Kidney capillary endothelial cell (primary cell): ENCODE results near the gene KIAA0930.

Experiments
- DNase-seq: peaks from one replicate; pipeline ENCODE4 v3.0.0-alpha.2; 2018; ENCODE audit warnings: low spot score

The KIAA0930 gene

GRCh38 chr22:45216133-45217003, 24.3 kb downstream of the KIAA0930 start:
- DNase-seq: no peak

- DNase-seq: no peak
Measured at GRCh38 chr22:45212992-45213751, 27.5 kb downstream of the KIAA0930 start.

- peak; percentile 84 for DNase-seq
Measured at GRCh38 chr22:45212306-45212709, 28.4 kb downstream of the KIAA0930 start.

- no peak for DNase-seq
Measured at GRCh38 chr22:45211848-45212247, 28.8 kb downstream of the KIAA0930 start.

GRCh38 chr22:45211435-45211834, 29.3 kb downstream of the KIAA0930 start:
- no peak for DNase-seq

GRCh38 chr22:45210991-45211390, 29.7 kb downstream of the KIAA0930 start:
- no peak for DNase-seq

GRCh38 chr22:45210577-45210976, 30.1 kb downstream of the KIAA0930 start:
- no peak for DNase-seq

GRCh38 chr22:45210174-45210573, 30.5 kb downstream of the KIAA0930 start:
- no peak for DNase-seq

- peak; percentile 31 for DNase-seq
Measured at GRCh38 chr22:45208993-45209838, 31.5 kb downstream of the KIAA0930 start.

GRCh38 chr22:45208696-45208992, 32.0 kb downstream of the KIAA0930 start:
- DNase-seq: no peak

- DNase-seq: no peak
Measured at GRCh38 chr22:45207981-45208664, 32.6 kb downstream of the KIAA0930 start.

- no peak for DNase-seq
Measured at GRCh38 chr22:45207533-45207932, 33.2 kb downstream of the KIAA0930 start.

- no peak for DNase-seq
Measured at GRCh38 chr22:45206233-45206632, 34.5 kb downstream of the KIAA0930 start.

- no peak for DNase-seq
Measured at GRCh38 chr22:45205276-45205925, 35.3 kb downstream of the KIAA0930 start.

GRCh38 chr22:45204819-45205218, 35.9 kb downstream of the KIAA0930 start:
- DNase-seq: no peak

- DNase-seq: no peak
Measured at GRCh38 chr22:45204241-45204640, 36.5 kb downstream of the KIAA0930 start.

- DNase-seq: no peak
Measured at GRCh38 chr22:45203150-45203951, 37.3 kb downstream of the KIAA0930 start.

- DNase-seq: no peak
Measured at GRCh38 chr22:45202333-45203149, 38.2 kb downstream of the KIAA0930 start.

- DNase-seq: no peak
Measured at GRCh38 chr22:45201678-45202332, 38.9 kb downstream of the KIAA0930 start.
